Activated B cell treated with CpG ODN at 0.5 μM for 24 hours (primary cell): ENCODE results near the gene CTBP2. TPM values are rescaled to one million over a fixed set of nuclear protein-coding genes. Genes with fewer than 3 reads are reported as not detected.

ENCODE experiments used
- ATAC-seq: fragments of 200-7000 bp; cut with Tn5 transposase; one replicate; pipeline ENCODE4 v1.10.0; 2021; ENCODE audit warnings: low read depth, mild to moderate bottlenecking, moderate library complexity
- CTCF ChIA-PET: fragments of 350-600 bp; sonication (Branson Sonifier 250); formaldehyde crosslinking; loops from one replicate; lab custom pipeline; 2021; ENCODE audit warnings: antibody characterized with exemption; lab: Charles Lee
- POLR2A ChIA-PET: fragments of 350-600 bp; sonication (Branson Sonifier 250); formaldehyde crosslinking; loops from one replicate; lab custom pipeline; 2021; ENCODE audit warnings: antibody characterized with exemption; lab: Charles Lee
- DNase-seq: peaks from one replicate; pipeline ENCODE4 v3.0.0; 2022
- H3K27ac Mint-ChIP-seq: one replicate; pipeline ENCODE4 v1.8.0; 2020; ENCODE audit warnings: mixed read lengths
- H3K27me3 Mint-ChIP-seq: one replicate; pipeline ENCODE4 v1.8.0; 2021; ENCODE audit warnings: mixed read lengths
- H3K36me3 Mint-ChIP-seq: one replicate; pipeline ENCODE4 v1.8.0; 2021; ENCODE audit warnings: low read depth, mixed read lengths
- H3K4me1 Mint-ChIP-seq: one replicate; pipeline ENCODE4 v1.8.0; 2021; ENCODE audit warnings: mixed read lengths
- H3K4me3 Mint-ChIP-seq: one replicate; pipeline ENCODE4 v1.8.0; 2020; ENCODE audit warnings: mild to moderate bottlenecking, mixed read lengths
- H3K9me3 Mint-ChIP-seq: one replicate; pipeline ENCODE4 v1.8.0; 2020; ENCODE audit warnings: mixed read lengths
- CTCF ChIP-seq: fragments of 200-600 bp; IDR thresholded peaks from one replicate; pipeline ENCODE4 v1.8.0; 2022; ENCODE audit warnings: antibody characterized with exemption, mild to moderate bottlenecking
- intact Hi-C: fragments of 100-400 bp; cut with micrococcal nuclease; formaldehyde crosslinking; loops from one replicate; pipeline ENCODE4 v1.15.1; 2024
- total RNA-seq: library from RNA; stranded (reverse); gene quantifications from 2 replicates; pipeline ENCODE4 v1.2.3, GENCODE V29; 2022

Gene CTBP2
- total RNA-seq, 1 donor from 2014 or later = 0.42 TPM

GRCh38 chr10:125104559-125104958, 55.8 kb downstream of the CTBP2 start:
- intact Hi-C loops = no loop called here
- no peaks in the 10 kb centered on the region for H3K36me3 Mint-ChIP-seq
- CTCF ChIA-PET = no interaction called here
- ATAC-seq = no peak
- DNase-seq = no peak
- POLR2A ChIA-PET = no interaction called here
- H3K4me3 Mint-ChIP-seq = no peak overlapping the region
- no peak for TF ChIP-seq CTCF
- H3K27me3 Mint-ChIP-seq = peaks cover 14% of the 10 kb centered on the region
- H3K27ac Mint-ChIP-seq = no peak overlapping the region
- H3K9me3 Mint-ChIP-seq = peaks cover 6% of the 10 kb centered on the region
- H3K4me1 Mint-ChIP-seq = no peaks in the 10 kb centered on the region

- no peak overlapping the region for H3K27ac Mint-ChIP-seq
- peaks cover 14% of the 10 kb centered on the region for H3K27me3 Mint-ChIP-seq
- H3K4me3 Mint-ChIP-seq = no peak overlapping the region
- TF ChIP-seq CTCF = no peak
- no peaks in the 10 kb centered on the region for H3K4me1 Mint-ChIP-seq
- ATAC-seq (no peak), DNase-seq (no peak)
- CTCF ChIA-PET = no interaction called here
- intact Hi-C loops = no loop called here
- POLR2A ChIA-PET = no interaction called here
- peaks cover 6% of the 10 kb centered on the region for H3K9me3 Mint-ChIP-seq
- no peaks in the 10 kb centered on the region for H3K36me3 Mint-ChIP-seq
These were observed 56.4 kb downstream of the CTBP2 start for GRCh38 chr10:125103924-125104323.

- no peak for TF ChIP-seq CTCF
- Mint-ChIP-seq H3K27me3 (peaks cover 14% of the 10 kb centered on the region), H3K36me3 (no peaks in the 10 kb centered on the region), H3K4me3 (no peak overlapping the region), H3K4me1 (no peaks in the 10 kb centered on the region), H3K9me3 (peaks cover 6% of the 10 kb centered on the region), H3K27ac (no peak overlapping the region)
- ChIA-PET POLR2A (no interaction called here), CTCF (no interaction called here)
- DNase-seq = no peak
- intact Hi-C loops = no loop called here
- ATAC-seq = no peak
These were observed 56.9 kb downstream of the CTBP2 start for GRCh38 chr10:125103466-125103865.

GRCh38 chr10:125102821-125103220, 57.5 kb downstream of the CTBP2 start:
- POLR2A ChIA-PET = no interaction called here
- Mint-ChIP-seq H3K4me1 (no peaks in the 10 kb centered on the region), H3K4me3 (no peak overlapping the region), H3K27ac (no peak overlapping the region), H3K27me3 (peaks cover 14% of the 10 kb centered on the region), H3K36me3 (no peaks in the 10 kb centered on the region), H3K9me3 (peaks cover 3% of the 10 kb centered on the region)
- intact Hi-C loops = no loop called here
- CTCF ChIA-PET = no interaction called here
- no peak for TF ChIP-seq CTCF
- DNase-seq (no peak), ATAC-seq (no peak)

GRCh38 chr10:125102246-125102645, 58.1 kb downstream of the CTBP2 start:
- DNase-seq (no peak), ATAC-seq (no peak)
- intact Hi-C loops = no loop called here
- no peak for TF ChIP-seq CTCF
- POLR2A ChIA-PET = no interaction called here
- no peaks in the 10 kb centered on the region for H3K4me1 Mint-ChIP-seq
- no peak overlapping the region for H3K27ac Mint-ChIP-seq
- no peak overlapping the region for H3K4me3 Mint-ChIP-seq
- H3K9me3 Mint-ChIP-seq = no peaks in the 10 kb centered on the region
- peaks cover 12% of the 10 kb centered on the region for H3K27me3 Mint-ChIP-seq
- H3K36me3 Mint-ChIP-seq = no peaks in the 10 kb centered on the region
- CTCF ChIA-PET = no interaction called here
